Peyer's patch (tissue), 4 donors: ENCODE data around the gene ZNF302.

Experiments
- CTCF ChIP-seq, 6 experiments: fragments of 450-650 bp in 4 of 6; fragments of 200-600 bp in 2 of 6; sonication (generic) in 1 of 6; IDR thresholded peaks; one replicate each; pipeline ENCODE4 v1.5.1; 2017 to 2019; ENCODE audit warnings: antibody characterized with exemption in 6 of 6, mild to moderate bottlenecking in 3 of 6, moderate library complexity in 1 of 6
- POLR2A ChIP-seq, 2 donors: fragments of 450-650 bp; IDR thresholded peaks; one replicate each; pipeline ENCODE4 v1.5.1; 2017; ENCODE audit warnings: antibody characterized with exemption in 2 of 2, mild to moderate bottlenecking in 2 of 2, moderate library complexity in 2 of 2

GRCh38 chr19:34692549-34692948, 15.1 kb downstream of the ZNF302 start:
- TF ChIP-seq CTCF (IDR thresholded peaks at IDR 0.05) (no peak), POLR2A (IDR thresholded peaks at IDR 0.05) (no peak)
